CD4-positive, alpha-beta T cell (primary cell): ENCODE results near the gene RBP3. TPM values are rescaled to one million over a fixed set of nuclear protein-coding genes. Genes with fewer than 3 reads are reported as not detected.

ENCODE experiments used
- ATAC-seq: fragments of 200-7000 bp; cut with Tn5 transposase; one replicate; pipeline ENCODE4 v1.10.0; 2022; ENCODE audit warnings: mild to moderate bottlenecking; ENCODE audit not compliant: poor library complexity
- CTCF ChIA-PET: fragments of 350-600 bp; sonication (Branson Sonifier 250); formaldehyde crosslinking; loops from one replicate; lab custom pipeline; 2021; ENCODE audit warnings: antibody characterized with exemption, inconsistent platforms; lab: Charles Lee
- POLR2A ChIA-PET: fragments of 350-600 bp; sonication (Branson Sonifier 250); formaldehyde crosslinking; loops from one replicate; lab custom pipeline; 2021; ENCODE audit warnings: antibody characterized with exemption, inconsistent platforms; lab: Charles Lee
- DNase-seq, 14 experiments: peaks; one replicate each; pipeline ENCODE4 v3.0.0-alpha.2; 2013 to 2020; ENCODE audit warnings: mixed read lengths in 2 of 14
- H3K27ac ChIP-seq, 2 donors: one replicate each; pipeline versions ENCODE4 v1.5.1 to v1.7.0; 2013; ENCODE audit warnings: low read length in 2 of 2, low read depth in 1 of 2, mild to moderate bottlenecking in 1 of 2
- H3K27me3 ChIP-seq, 2 experiments: 1 replicate in 1 of 2; 2 replicates in 1 of 2; pipeline versions ENCODE4 v1.6.1 to v1.7.0; 2013; ENCODE audit warnings: low read length in 2 of 2, control low read depth in 1 of 2, mild to moderate bottlenecking in 1 of 2, moderate library complexity in 1 of 2; ENCODE audit not compliant: insufficient read depth in 2 of 2, control insufficient read depth in 1 of 2
- H3K36me3 ChIP-seq: one replicate; pipeline ENCODE4 v1.6.1; 2013; ENCODE audit warnings: low read length, control low read depth; ENCODE audit not compliant: insufficient read depth
- H3K4me1 ChIP-seq: one replicate; pipeline ENCODE4 v1.6.1; 2013; ENCODE audit warnings: low read length, control low read depth; ENCODE audit not compliant: insufficient read depth
- H3K4me3 ChIP-seq: one replicate; pipeline ENCODE4 v1.5.1; 2013; ENCODE audit warnings: mild to moderate bottlenecking, low read length, moderate library complexity
- H3K9me3 ChIP-seq, 2 experiments: 1 replicate in 1 of 2; 2 replicates in 1 of 2; pipeline versions ENCODE4 v1.6.1 to v1.7.0; 2013; ENCODE audit warnings: low read length in 2 of 2, mild to moderate bottlenecking in 2 of 2, control low read depth in 1 of 2, moderate library complexity in 1 of 2; ENCODE audit not compliant: control insufficient read depth in 1 of 2, insufficient read depth in 1 of 2
- H3K27ac Mint-ChIP-seq: one replicate; pipeline ENCODE4 v1.8.0; 2020; ENCODE audit warnings: mixed read lengths
- H3K27me3 Mint-ChIP-seq: one replicate; pipeline ENCODE4 v1.8.0; 2021; ENCODE audit warnings: mixed read lengths
- H3K36me3 Mint-ChIP-seq: one replicate; pipeline ENCODE4 v1.8.0; 2021; ENCODE audit warnings: low read depth, mixed read lengths
- H3K4me1 Mint-ChIP-seq: one replicate; pipeline ENCODE4 v1.8.0; 2021; ENCODE audit warnings: low read depth, mixed read lengths
- H3K4me3 Mint-ChIP-seq: one replicate; pipeline ENCODE4 v1.8.0; 2020; ENCODE audit warnings: mild to moderate bottlenecking, mixed read lengths
- H3K9me3 Mint-ChIP-seq: one replicate; pipeline ENCODE4 v1.8.0; 2020; ENCODE audit warnings: mixed read lengths
- CTCF ChIP-seq: fragments of 200-600 bp; IDR thresholded peaks from one replicate; pipeline ENCODE4 v1.8.0; 2022; ENCODE audit warnings: antibody characterized with exemption, mild to moderate bottlenecking
- intact Hi-C, 2 experiments: fragments of 100-400 bp; cut with DNase I in 1 of 2; cut with micrococcal nuclease in 1 of 2; formaldehyde crosslinking; loops; one replicate each; pipeline versions ENCODE4 v1.15.1 to v1.9.0; 2023 to 2025; cut with DNase I, micrococcal nuclease
- total RNA-seq, 174 experiments: library from RNA in 2 of 174; stranded (reverse) in 2 of 174; gene quantifications; one replicate each; pipeline ENCODE4 v1.2.3 and lab custom pipeline; 2021 to 2026

Gene RBP3
- total RNA-seq, 2 experiments from 2014 or later = not detected

DNA sequence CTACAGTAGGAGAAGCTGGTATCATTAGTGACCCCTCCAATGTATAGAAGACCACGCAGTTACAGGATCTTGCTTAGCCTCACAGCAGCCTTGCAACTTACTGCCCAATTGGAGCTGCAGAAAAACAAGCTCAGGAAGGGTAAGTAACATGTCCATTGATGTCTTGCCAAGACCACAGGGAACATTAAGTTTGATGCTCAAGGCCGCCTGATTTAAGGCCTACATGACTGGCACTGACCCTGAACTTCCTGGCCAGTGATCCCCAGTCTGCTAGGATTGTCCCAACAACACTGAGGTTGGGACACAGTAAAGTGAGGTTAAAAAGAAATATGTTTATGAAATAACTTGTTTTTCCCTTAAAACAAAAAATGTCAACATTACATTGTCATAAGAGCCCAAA lies 32.7 kb upstream of the RBP3 start:
- ATAC-seq = no peak
- Mint-ChIP-seq H3K9me3 (no peaks in the 10 kb centered on the region), H3K36me3 (no peaks in the 10 kb centered on the region), H3K27me3 (no peaks in the 10 kb centered on the region), H3K4me3 (no peak overlapping the region), H3K27ac (no peak overlapping the region), H3K4me1 (peaks cover 18% of the 10 kb centered on the region)
- intact Hi-C loops = no loop called here
- DNase-seq = no peak
- Histone ChIP-seq H3K27ac (no peak overlapping the region), H3K4me3 (no peak overlapping the region), H3K4me1 (peaks cover 22% of the 10 kb centered on the region), H3K9me3 (no peaks in the 10 kb centered on the region), H3K36me3 (no peaks in the 10 kb centered on the region), H3K27me3 (no peaks in the 10 kb centered on the region)
- ChIA-PET CTCF (no interaction called here), POLR2A (no interaction called here)
- no peak for TF ChIP-seq CTCF

DNA sequence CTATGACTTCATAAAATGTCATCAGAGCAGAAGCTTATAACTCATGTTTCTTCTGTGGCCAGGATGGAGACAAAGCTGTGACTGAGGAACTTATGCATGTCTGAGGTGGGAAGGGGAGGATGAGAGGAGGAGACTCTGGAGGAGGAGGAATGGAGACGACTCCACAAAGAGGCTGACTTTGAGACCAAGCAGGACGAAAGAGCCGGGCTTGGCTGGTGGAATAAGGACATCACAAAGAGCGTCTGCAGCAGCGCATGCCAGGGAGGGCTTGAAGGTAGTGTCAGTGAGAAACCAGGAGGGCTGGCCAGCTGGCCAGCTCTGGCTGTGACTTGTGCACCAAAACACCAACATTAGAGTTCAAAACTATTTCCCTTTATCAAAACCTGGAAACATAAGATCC lies 32.0 kb upstream of the RBP3 start:
- H3K4me1 Mint-ChIP-seq = peaks cover 11% of the 10 kb centered on the region
- ATAC-seq (no peak), DNase-seq (no peak)
- intact Hi-C loops = no loop called here
- Histone ChIP-seq H3K27me3 (no peaks in the 10 kb centered on the region), H3K27ac (no peak overlapping the region), H3K9me3 (no peaks in the 10 kb centered on the region), H3K4me1 (peaks cover 14% of the 10 kb centered on the region), H3K36me3 (no peaks in the 10 kb centered on the region), H3K4me3 (no peak overlapping the region)
- CTCF ChIA-PET = no interaction called here
- H3K4me3 Mint-ChIP-seq = no peak overlapping the region
- no peaks in the 10 kb centered on the region for H3K27me3 Mint-ChIP-seq
- H3K9me3 Mint-ChIP-seq = no peaks in the 10 kb centered on the region
- H3K27ac Mint-ChIP-seq = no peak overlapping the region
- no peaks in the 10 kb centered on the region for H3K36me3 Mint-ChIP-seq
- TF ChIP-seq CTCF = no peak
- POLR2A ChIA-PET = no interaction called here

GRCh38 chr10:47317251-47317650 lies 30.9 kb upstream of the RBP3 start:
- H3K9me3 ChIP-seq = no peaks in the 10 kb centered on the region
- H3K4me1 ChIP-seq = peaks cover 3% of the 10 kb centered on the region
- Mint-ChIP-seq H3K27ac (no peak overlapping the region), H3K27me3 (no peaks in the 10 kb centered on the region), H3K4me1 (no peaks in the 10 kb centered on the region), H3K9me3 (no peaks in the 10 kb centered on the region), H3K36me3 (no peaks in the 10 kb centered on the region), H3K4me3 (no peak overlapping the region)
- H3K4me3 ChIP-seq = no peak overlapping the region
- DNase-seq (no peak), ATAC-seq (no peak)
- ChIA-PET CTCF (no interaction called here), POLR2A (no interaction called here)
- no peaks in the 10 kb centered on the region for H3K27me3 ChIP-seq
- no peak overlapping the region for H3K27ac ChIP-seq
- no peak for TF ChIP-seq CTCF
- H3K36me3 ChIP-seq = no peaks in the 10 kb centered on the region
- intact Hi-C loops = no loop called here
